HCT116 (cell line): ENCODE data around the gene LRRK1. TPM values are rescaled to one million over a fixed set of nuclear protein-coding genes. Genes with fewer than 3 reads are reported as not detected.

Experiments
- ATAC-seq: fragments of 200-7000 bp; cut with Tn5 transposase; 2 replicates; pipeline ENCODE4 v1.9.1; 2020; ENCODE audit warnings: mild to moderate bottlenecking, moderate library complexity
- BruUV-seq: library from RNA; stranded (reverse); fragments of 400-500 nt; replicated peaks from 2 replicates; lab custom pipeline; 2021; lab: Mats Ljungman, UMichigan
- CTCF ChIA-PET: fragments of 300-600 bp; sonication (Branson Sonifier 250); formaldehyde crosslinking; loops from one replicate; lab custom pipeline; 2021; ENCODE audit warnings: antibody characterized with exemption; lab: Charles Lee
- POLR2A ChIA-PET: fragments of 300-600, 350-600 bp; sonication (Branson Sonifier 250); formaldehyde crosslinking; loops from one replicate; lab custom pipeline; 2021; ENCODE audit warnings: antibody characterized with exemption; lab: Charles Lee
- RAD21 ChIA-PET, 2 experiments: fragments of 300-600 bp; sonication (Branson Sonifier 250); formaldehyde crosslinking; loops; one replicate each; lab custom pipeline; 2023; ENCODE audit warnings: low total read pairs in 2 of 2; ENCODE audit not compliant: uncharacterized antibody in 2 of 2, unreplicated experiment in 2 of 2, low non-redundant PET in 1 of 2; lab: Charles Lee
- DNase-seq: peaks from one replicate; pipeline ENCODE4 v3.0.0-alpha.2; 2010; ENCODE audit warnings: low read depth, low spot score
- H2AFZ ChIP-seq: fragments of 200-600 bp; shearing (Covaris generic), sonication (generic); 2 replicates; pipeline ENCODE4 v1.6.1; 2017; ENCODE audit warnings: low read depth, mixed run types, mixed read lengths, antibody characterized with exemption, low read length; ENCODE audit not compliant: poor library complexity, severe bottlenecking
- H3K27ac ChIP-seq: 2 replicates; pipeline ENCODE4 v1.5.1; 2012; ENCODE audit warnings: low read depth, low read length
- H3K27me3 ChIP-seq: fragments of 200-600 bp; sonication (generic); 2 replicates; pipeline ENCODE4 v1.6.1; 2016; ENCODE audit warnings: mixed run types, low read length, mixed read lengths; ENCODE audit not compliant: insufficient read depth
- H3K36me3 ChIP-seq, 2 experiments: fragments of 200-500 bp in 1 of 2; fragments of 200-600 bp in 1 of 2; sonication (Bioruptor generic) in 1 of 2; sonication (generic) in 1 of 2; 2 replicates each; pipeline versions ENCODE4 v1.5.1 to v1.6.1; 2014 to 2016; ENCODE audit warnings: low read length in 2 of 2, inconsistent platforms in 1 of 2, mixed read lengths in 1 of 2, mixed run types in 1 of 2; ENCODE audit not compliant: insufficient read depth in 2 of 2, control insufficient read depth in 1 of 2
- H3K4me1 ChIP-seq, 2 experiments: fragments of 200-600 bp in 1 of 2; sonication (generic) in 1 of 2; 2 replicates each; pipeline versions ENCODE4 v1.5.1 to v1.6.1; 2012 to 2017; ENCODE audit warnings: low read length in 2 of 2, inconsistent platforms in 1 of 2, mild to moderate bottlenecking in 1 of 2, mixed read lengths in 1 of 2, mixed run types in 1 of 2, moderate library complexity in 1 of 2; ENCODE audit not compliant: insufficient read depth in 2 of 2, control insufficient read depth in 1 of 2
- H3K4me2 ChIP-seq: fragments of 200-600 bp; sonication (generic); 2 replicates; pipeline ENCODE4 v1.6.1; 2017; ENCODE audit warnings: mixed run types, low read length, mixed read lengths
- H3K4me3 ChIP-seq, 2 experiments: fragments of 200-600 bp in 1 of 2; sonication (generic) in 1 of 2; replicated peaks in 1 of 2; 2 replicates each; pipeline ENCODE4 v1.5.1; 2011 to 2016; ENCODE audit warnings: low read length in 2 of 2, control low read depth in 1 of 2, low read depth in 1 of 2, mild to moderate bottlenecking in 1 of 2, mixed read lengths in 1 of 2, mixed run types in 1 of 2
- H3K79me2 ChIP-seq: fragments of 200-600 bp; sonication (generic); 2 replicates; pipeline ENCODE4 v1.6.1; 2017; ENCODE audit warnings: mild to moderate bottlenecking, mixed run types, low read length, moderate library complexity, mixed read lengths; ENCODE audit not compliant: insufficient read depth
- H3K9ac ChIP-seq: fragments of 200-600 bp; sonication (generic); 2 replicates; pipeline ENCODE4 v1.6.1; 2016; ENCODE audit warnings: low read length, mixed read lengths
- H3K9me2 ChIP-seq: fragments of 200-600 bp; sonication (generic), shearing (Covaris generic); 2 replicates; pipeline ENCODE4 v1.6.1; 2017; ENCODE audit warnings: mixed run types, mild to moderate bottlenecking, moderate library complexity; ENCODE audit not compliant: insufficient read depth
- H3K9me3 ChIP-seq, 2 experiments: fragments of 200-500 bp in 1 of 2; fragments of 200-600 bp in 1 of 2; sonication (Bioruptor generic) in 1 of 2; sonication (generic) in 1 of 2; 2 replicates each; pipeline ENCODE4 v1.6.1; 2014 to 2017; ENCODE audit warnings: low read length in 2 of 2, mixed read lengths in 2 of 2, inconsistent platforms in 1 of 2, low read depth in 1 of 2, mild to moderate bottlenecking in 1 of 2, mixed run types in 1 of 2, moderate library complexity in 1 of 2; ENCODE audit not compliant: control insufficient read depth in 1 of 2, insufficient read depth in 1 of 2
- H4K20me1 ChIP-seq: fragments of 200-600 bp; sonication (generic), shearing (Covaris generic); 2 replicates; pipeline ENCODE4 v1.6.1; 2017; ENCODE audit warnings: mixed run types, mild to moderate bottlenecking, moderate library complexity; ENCODE audit not compliant: insufficient read depth
- CBX3 ChIP-seq: IDR thresholded peaks from 2 replicates; pipeline ENCODE4 v1.6.1; 2012; ENCODE audit warnings: low read depth
- CEBPB ChIP-seq: IDR thresholded peaks from 2 replicates; pipeline ENCODE4 v1.6.1; 2012; ENCODE audit warnings: low read depth
- ELF1 ChIP-seq: IDR thresholded peaks from 2 replicates; pipeline ENCODE4 v1.6.1; 2012; ENCODE audit warnings: low read depth, borderline replicate concordance
- EZH2 ChIP-seq: fragments of 200-600 bp; sonication (generic); IDR thresholded peaks from 2 replicates; pipeline ENCODE4 v1.6.1; 2017; ENCODE audit warnings: antibody characterized with exemption, mixed run types
- JUND ChIP-seq: IDR thresholded peaks from 2 replicates; pipeline ENCODE4 v1.6.1; 2012
- POLR2A ChIP-seq: IDR thresholded peaks from 2 replicates; pipeline ENCODE4 v1.7.0; 2011; ENCODE audit warnings: borderline replicate concordance; ENCODE audit not compliant: insufficient read depth, insufficient read length; ENCODE audit errors: extremely low read depth
- POLR2AphosphoS5 ChIP-seq: IDR thresholded peaks from 2 replicates; pipeline ENCODE4 v1.6.1; 2011; ENCODE audit warnings: mild to moderate bottlenecking, low read depth, low read length, moderate library complexity
- RAD21 ChIP-seq: IDR thresholded peaks from 2 replicates; pipeline ENCODE4 v1.6.1; 2012; ENCODE audit warnings: low read depth, mild to moderate bottlenecking
- SIN3A ChIP-seq: IDR thresholded peaks from 2 replicates; pipeline ENCODE4 v1.6.1; 2012; ENCODE audit warnings: low read depth
- TCF7L2 ChIP-seq: IDR thresholded peaks from 2 replicates; pipeline ENCODE4 v1.7.0; 2011; ENCODE audit warnings: borderline replicate concordance, inconsistent platforms; ENCODE audit not compliant: insufficient read depth, insufficient read length; ENCODE audit errors: extremely low read depth
- ZNF274 ChIP-seq: fragments of 200-500 bp; sonication (Bioruptor generic); IDR thresholded peaks from 2 replicates; pipeline ENCODE4 v1.6.1; 2014; ENCODE audit warnings: mild to moderate bottlenecking, low read depth, low read length, inconsistent platforms
- intact Hi-C: fragments of 100-400 bp; cut with micrococcal nuclease; formaldehyde crosslinking; loops from 2 replicates; pipeline ENCODE4 v1.10.0; 2022
- total RNA-seq: library from RNA; stranded (reverse); gene quantifications from one replicate; pipeline ENCODE4 v1.2.1, GENCODE V29; 2021; ENCODE audit not compliant: unreplicated experiment
- TF ChIP-seq, protein P1 (sequence below): IDR thresholded peaks from 2 replicates; pipeline ENCODE4 v1.6.1; 2012
- TF ChIP-seq, protein P2 (sequence below): IDR thresholded peaks from 2 replicates; pipeline ENCODE4 v1.6.1; 2011; ENCODE audit warnings: mild to moderate bottlenecking, low read length, moderate library complexity; ENCODE audit not compliant: insufficient replicate concordance; ENCODE audit errors: extremely low read depth
- TF ChIP-seq, protein P3 (sequence below): IDR thresholded peaks from 2 replicates; pipeline ENCODE4 v1.6.1; 2012

The LRRK1 gene
- total RNA-seq, 1 experiment from 2014 or later, result 21.6 TPM

DNA sequence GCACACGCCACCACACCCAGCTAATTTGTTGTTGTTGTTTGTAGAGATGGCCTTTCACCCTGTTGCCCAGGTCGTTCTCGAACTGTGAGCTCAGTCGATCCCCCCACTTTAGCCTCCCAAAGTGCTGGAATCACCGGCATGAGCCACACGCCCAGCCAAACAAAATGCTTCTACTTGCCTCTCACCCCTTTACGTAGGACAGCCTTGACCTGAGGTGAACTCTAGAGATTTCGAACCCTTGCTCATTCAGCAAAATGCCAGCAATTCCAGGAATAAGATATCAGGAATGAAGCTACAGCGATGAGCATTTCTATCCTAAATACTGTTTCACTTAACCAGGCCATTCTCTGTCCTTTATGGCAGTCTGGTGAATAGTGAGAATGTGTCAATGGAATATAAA lies 135.0 kb downstream of the LRRK1 start:
- POLR2A ChIA-PET, result no interaction called here
- no peak for TF ChIP-seq CEBPB
- TF ChIP-seq POLR2AphosphoS5, result no peak
- no peak for TF ChIP-seq ZNF274
- TF ChIP-seq EZH2, result no peak
- TF ChIP-seq, protein P1, sequence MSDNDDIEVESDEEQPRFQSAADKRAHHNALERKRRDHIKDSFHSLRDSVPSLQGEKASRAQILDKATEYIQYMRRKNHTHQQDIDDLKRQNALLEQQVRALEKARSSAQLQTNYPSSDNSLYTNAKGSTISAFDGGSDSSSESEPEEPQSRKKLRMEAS, result no peak
- H3K4me2 ChIP-seq, result no peak overlapping the region
- intact Hi-C loops, result no loop called here
- RAD21 ChIA-PET, result no interaction called here
- no peaks in the 10 kb centered on the region for H3K9me3 ChIP-seq
- DNase-seq (no peak), ATAC-seq (no peak)
- H3K27me3 ChIP-seq, result no peaks in the 10 kb centered on the region
- H3K4me1 ChIP-seq, result no peaks in the 10 kb centered on the region
- no peak overlapping the region for H2AFZ ChIP-seq
- peaks cover 0 to 4% of the 10 kb centered on the region in 2 experiments; a peak in 3 of 4 replicates for H3K36me3 ChIP-seq
- no peaks in the 10 kb centered on the region for H3K9me2 ChIP-seq
- H4K20me1 ChIP-seq, result no peaks in the 10 kb centered on the region
- CTCF ChIA-PET, result no interaction called here
- no peak overlapping the region for H3K9ac ChIP-seq
- H3K4me3 ChIP-seq, result no peak overlapping the region
- H3K27ac ChIP-seq, result no peak overlapping the region
- no peaks in the 10 kb centered on the region for H3K79me2 ChIP-seq
- no TSS peak for BruUV-seq

DNA sequence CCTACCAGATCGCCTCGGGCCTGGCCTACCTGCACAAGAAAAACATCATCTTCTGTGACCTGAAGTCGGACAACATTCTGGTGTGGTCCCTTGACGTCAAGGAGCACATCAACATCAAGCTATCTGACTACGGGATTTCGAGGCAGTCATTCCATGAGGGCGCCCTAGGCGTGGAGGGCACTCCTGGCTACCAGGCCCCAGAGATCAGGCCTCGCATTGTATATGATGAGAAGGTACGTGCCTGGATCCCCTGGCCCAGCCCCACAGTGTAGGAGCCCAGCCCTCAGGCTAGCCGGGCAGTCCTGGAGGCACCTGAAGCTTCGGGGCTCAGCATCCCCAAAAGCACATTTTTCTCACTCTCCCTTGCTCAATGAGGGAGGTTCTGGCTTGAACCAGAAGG lies 135.8 kb downstream of the LRRK1 start:
- no peaks in the 10 kb centered on the region for H3K9me2 ChIP-seq
- ChIA-PET CTCF (no interaction called here), RAD21 (no interaction called here), POLR2A (no interaction called here)
- no peaks in the 10 kb centered on the region for H3K79me2 ChIP-seq
- no TSS peak for BruUV-seq
- H3K9ac ChIP-seq, result no peak overlapping the region
- no peaks in the 10 kb centered on the region for H4K20me1 ChIP-seq
- no peak overlapping the region for H2AFZ ChIP-seq
- intact Hi-C loops, result no loop called here
- no peaks in the 10 kb centered on the region for H3K4me1 ChIP-seq
- no peak for ATAC-seq
- TF ChIP-seq ZNF274 (no peak), TCF7L2 (no peak), CBX3 (no peak), SIN3A (no peak), CEBPB (no peak), ELF1 (no peak), RAD21 (no peak), JUND (no peak), POLR2A (no peak), EZH2 (no peak)
- TF ChIP-seq, protein P1, result no peak
- TF ChIP-seq, protein P2, sequence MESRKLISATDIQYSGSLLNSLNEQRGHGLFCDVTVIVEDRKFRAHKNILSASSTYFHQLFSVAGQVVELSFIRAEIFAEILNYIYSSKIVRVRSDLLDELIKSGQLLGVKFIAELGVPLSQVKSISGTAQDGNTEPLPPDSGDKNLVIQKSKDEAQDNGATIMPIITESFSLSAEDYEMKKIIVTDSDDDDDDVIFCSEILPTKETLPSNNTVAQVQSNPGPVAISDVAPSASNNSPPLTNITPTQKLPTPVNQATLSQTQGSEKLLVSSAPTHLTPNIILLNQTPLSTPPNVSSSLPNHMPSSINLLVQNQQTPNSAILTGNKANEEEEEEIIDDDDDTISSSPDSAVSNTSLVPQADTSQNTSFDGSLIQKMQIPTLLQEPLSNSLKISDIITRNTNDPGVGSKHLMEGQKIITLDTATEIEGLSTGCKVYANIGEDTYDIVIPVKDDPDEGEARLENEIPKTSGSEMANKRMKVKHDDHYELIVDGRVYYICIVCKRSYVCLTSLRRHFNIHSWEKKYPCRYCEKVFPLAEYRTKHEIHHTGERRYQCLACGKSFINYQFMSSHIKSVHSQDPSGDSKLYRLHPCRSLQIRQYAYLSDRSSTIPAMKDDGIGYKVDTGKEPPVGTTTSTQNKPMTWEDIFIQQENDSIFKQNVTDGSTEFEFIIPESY, result no peak
- TF ChIP-seq, protein P3, sequence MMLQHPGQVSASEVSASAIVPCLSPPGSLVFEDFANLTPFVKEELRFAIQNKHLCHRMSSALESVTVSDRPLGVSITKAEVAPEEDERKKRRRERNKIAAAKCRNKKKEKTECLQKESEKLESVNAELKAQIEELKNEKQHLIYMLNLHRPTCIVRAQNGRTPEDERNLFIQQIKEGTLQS, result no peak
- H3K36me3 ChIP-seq, result peaks cover 0 to 4% of the 10 kb centered on the region in 2 experiments; a peak in 3 of 4 replicates
- H3K27me3 ChIP-seq, result no peaks in the 10 kb centered on the region
- no peak overlapping the region for H3K27ac ChIP-seq
- no peak for DNase-seq
- no peaks in the 10 kb centered on the region for H3K9me3 ChIP-seq
- H3K4me2 ChIP-seq, result no peak overlapping the region
- H3K4me3 ChIP-seq, result no peak overlapping the region
